Activated CD8-positive, alpha-beta memory T cell treated with anti-CD3 and anti-CD28 coated beads for 4 hours (primary cell): ENCODE results near the gene C1orf56.
A peak's percentile ranks its signal among the peaks of the same experiment; 100 is the strongest.

Source experiments
- DNase-seq, 2 donors: peaks; one replicate each; pipeline ENCODE4 v3.0.0-alpha.2; 2020; ENCODE audit warnings: low read depth in 2 of 2

C1orf56 gene

DNA sequence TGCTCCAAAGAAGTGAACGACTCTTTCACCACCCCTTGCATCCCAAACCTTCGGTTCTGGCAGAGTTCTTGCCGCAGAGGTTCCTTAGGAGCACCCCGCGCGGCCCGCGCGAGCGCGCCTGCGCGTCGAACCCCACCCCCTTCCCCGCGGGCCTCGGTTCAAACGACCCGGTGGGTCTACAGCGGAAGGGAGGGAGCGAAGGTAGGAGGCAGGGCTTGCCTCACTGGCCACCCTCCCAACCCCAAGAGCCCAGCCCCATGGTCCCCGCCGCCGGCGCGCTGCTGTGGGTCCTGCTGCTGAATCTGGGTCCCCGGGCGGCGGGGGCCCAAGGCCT lies at the start of gene C1orf56:
C1orf56 (plus strand) TSS at position 161 of the 334 bp plus-strand sequence; CDS start at position 258, 97 bp downstream.
- peak in 1 of 2 donors; percentile 45 for DNase-seq

GRCh38 chr1:150997949-150998348 lies 49.6 kb upstream of the C1orf56 start:
- no peak for DNase-seq

- DNase-seq, result no peak
These were observed 48.4 kb upstream of the C1orf56 start for GRCh38 chr1:150999051-150999674.

DNA sequence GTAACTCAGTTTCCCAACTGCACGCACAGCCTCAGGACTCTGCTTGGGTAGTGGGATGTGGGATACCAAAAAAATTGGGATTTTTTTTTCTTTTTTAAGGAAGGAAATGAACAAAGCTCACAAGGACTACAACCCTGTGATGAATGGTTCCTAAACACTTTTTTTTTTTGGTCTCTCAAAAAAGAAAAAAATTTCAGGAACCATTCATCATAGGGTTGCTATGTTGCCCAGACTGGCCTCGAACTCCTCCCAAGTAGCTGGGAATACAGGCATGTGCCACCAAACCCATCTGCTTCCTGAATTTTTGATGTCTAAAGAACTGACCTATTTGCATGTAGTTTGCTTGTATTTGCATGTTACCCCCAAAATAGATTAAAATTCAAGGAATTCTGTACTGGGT lies 47.6 kb upstream of the C1orf56 start:
- no peak for DNase-seq

- no peak for DNase-seq
These were observed 47.1 kb upstream of the C1orf56 start for GRCh38 chr1:151000408-151000807.

DNA sequence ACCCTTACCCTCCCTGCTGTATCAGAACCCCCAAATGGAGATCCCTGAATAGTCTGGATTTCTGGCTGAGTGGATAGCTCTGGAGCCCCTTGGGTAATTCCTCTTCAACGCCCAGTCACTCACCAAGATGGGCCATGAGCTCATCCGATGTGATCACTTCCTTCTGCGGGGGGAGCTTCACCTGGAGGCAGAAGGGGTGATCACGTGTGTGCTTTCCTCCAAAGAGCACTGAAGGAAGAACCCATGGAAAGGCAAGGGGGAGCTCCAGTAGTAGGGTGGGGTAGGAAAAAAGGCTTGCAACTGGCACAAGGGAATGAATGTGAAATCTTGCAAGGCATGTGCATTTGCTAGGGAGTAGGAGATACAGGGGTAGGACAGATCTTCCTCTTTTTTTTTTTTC lies 45.9 kb upstream of the C1orf56 start:
- no peak for DNase-seq

DNA sequence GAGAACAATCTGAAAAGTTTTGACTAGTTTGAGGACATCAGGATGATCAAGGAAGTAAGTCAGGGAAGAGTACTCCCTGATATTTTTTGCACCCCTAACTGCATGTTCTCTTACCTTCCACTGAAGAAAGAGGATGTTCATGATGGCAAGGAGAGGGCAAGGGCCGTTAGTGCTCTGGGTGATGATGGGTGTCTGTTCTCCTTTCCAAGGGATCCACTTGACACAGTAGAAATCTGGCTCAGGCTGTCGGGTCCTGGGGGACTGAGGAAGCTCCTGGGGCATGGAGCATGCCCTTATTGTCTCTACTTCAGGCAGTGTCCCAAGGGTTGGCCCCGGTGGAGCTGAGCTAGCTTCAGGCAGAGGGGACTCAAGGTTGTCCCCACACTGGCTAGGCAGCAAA lies 45.5 kb upstream of the C1orf56 start:
- no peak for DNase-seq

DNA sequence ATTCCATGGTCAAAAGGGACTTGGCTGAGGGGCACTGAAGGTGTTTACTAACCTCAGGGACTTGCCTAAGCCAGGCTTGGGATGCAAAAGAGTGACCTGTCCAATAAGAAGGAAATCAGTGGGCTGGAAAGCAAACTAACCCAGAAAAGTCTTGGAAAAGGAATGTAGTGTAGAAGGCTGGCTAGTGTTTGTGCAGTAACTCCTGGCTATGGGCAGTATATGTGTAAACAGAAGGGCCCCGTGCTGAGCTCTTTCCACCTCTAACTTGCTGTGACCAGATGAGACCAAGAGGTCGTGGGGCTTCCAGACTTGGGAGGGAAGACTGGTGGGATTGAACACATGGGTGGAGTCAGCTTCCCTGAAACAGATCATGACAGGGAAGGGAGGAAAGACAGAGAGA lies 44.9 kb upstream of the C1orf56 start:
- no peak for DNase-seq

GRCh38 chr1:151003180-151003579 lies 44.4 kb upstream of the C1orf56 start:
- DNase-seq, result no peak

DNA sequence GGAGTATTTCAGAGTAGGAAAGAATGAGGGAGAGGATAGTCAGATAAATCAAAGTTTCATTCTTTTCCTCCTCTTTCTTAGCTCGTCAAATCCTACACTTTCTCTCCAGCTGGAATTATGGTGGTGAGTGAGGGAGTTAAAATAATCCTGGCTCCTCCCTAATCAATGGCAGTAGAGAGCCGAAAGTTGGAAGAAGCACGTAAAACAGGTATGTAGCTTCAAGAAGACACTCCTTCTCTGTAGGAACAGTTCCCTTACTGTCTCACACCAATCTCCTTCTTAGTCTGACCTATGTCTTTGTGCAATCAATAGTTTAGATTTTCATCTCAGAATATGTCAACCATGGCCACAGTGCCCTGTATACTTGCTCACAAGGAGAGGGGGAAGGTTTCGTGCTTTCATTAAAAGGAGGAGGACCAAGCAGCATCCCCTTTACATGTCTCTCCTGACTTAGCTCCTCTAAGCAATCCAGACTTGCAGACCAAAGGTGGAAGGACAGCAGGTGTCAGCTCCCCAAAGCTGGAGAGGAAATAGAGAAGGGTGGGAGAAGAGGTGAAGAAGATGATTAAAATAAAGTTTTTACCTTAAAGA lies 41.7 kb upstream of the C1orf56 start:
- DNase-seq, result no peak

- DNase-seq, result no peak
These were observed 41.1 kb upstream of the C1orf56 start, which contains the start of gene MINDY1 for GRCh38 chr1:151006327-151007052. TSS of gene MINDY1 (minus strand) at chr1:151006902. CDS start at chr1:151002617, 4,285 bp downstream.

- DNase-seq, result no peak
These were observed 39.7 kb upstream of the C1orf56 start for GRCh38 chr1:151007853-151008243.

DNA sequence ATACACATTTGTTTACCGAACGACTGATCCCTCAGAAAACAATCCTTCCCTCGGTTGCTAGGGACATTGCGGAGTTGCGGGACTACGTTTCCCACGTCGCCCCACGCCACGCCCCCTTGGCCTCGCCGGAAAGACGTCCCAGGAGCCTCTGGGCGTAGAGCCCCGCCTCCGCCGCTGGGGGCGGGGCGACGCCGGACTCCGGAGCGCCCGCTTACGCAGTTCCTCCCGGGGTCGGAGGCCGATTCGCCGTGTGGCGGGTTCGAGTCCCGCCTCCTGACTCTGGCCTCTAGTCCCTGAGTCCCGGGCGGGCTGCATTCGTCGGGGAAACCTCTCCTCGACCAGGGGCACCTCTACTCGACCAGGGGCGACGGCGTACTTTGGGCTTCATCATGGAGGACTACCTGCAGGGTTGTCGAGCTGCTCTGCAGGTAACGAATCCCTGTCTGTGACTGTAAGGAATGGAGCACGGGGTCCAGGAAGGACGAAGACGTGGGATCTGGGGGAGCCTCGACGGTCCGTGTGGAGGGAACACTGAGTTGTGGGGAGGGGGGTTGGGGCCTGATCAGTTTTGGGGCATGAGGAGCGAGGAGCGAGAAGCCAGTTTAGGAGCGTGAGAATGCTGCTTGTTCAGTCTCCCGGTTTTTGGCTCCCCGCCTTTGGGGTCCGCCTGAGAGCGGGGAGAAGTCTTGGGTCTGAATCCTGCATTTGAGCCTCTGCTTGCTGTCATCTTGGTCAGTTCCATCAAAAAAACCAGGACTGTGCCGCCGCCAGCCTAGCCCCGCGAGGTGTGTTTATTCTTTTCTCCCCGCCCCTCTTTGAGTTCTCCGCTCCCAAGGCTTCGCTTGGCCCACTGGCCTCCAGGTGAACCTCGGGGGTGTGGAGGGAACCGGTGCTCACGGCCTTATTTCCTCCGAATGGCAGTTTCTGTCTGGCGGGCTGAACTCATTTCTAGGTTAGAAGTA lies 39.0 kb upstream of the C1orf56 start, which contains the start of gene PRUNE1:
PRUNE1 (plus strand) TSS at position 206 of the 962 bp plus-strand sequence; CDS start at position 390, 184 bp downstream.
- peak; percentile 88 to 89 for DNase-seq

DNA sequence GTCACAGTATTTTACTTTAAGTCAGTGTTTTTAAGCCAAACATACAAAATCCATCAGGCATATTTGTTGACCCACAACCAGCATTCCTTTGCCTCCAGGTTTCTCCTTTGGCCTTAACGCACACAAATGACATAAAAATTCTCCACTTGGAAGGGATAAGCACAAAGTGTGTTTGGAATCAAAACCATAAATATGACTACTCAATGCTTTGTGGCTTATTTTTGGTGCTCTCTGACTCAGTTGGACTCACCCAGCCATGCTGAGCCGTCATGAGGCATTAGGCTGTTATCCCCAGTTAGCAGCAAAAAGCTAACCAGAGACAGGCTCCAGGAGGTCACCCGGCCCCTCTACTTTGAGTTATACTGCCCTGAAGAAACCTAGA lies 38.4 kb upstream of the C1orf56 start:
- DNase-seq, result no peak

DNA sequence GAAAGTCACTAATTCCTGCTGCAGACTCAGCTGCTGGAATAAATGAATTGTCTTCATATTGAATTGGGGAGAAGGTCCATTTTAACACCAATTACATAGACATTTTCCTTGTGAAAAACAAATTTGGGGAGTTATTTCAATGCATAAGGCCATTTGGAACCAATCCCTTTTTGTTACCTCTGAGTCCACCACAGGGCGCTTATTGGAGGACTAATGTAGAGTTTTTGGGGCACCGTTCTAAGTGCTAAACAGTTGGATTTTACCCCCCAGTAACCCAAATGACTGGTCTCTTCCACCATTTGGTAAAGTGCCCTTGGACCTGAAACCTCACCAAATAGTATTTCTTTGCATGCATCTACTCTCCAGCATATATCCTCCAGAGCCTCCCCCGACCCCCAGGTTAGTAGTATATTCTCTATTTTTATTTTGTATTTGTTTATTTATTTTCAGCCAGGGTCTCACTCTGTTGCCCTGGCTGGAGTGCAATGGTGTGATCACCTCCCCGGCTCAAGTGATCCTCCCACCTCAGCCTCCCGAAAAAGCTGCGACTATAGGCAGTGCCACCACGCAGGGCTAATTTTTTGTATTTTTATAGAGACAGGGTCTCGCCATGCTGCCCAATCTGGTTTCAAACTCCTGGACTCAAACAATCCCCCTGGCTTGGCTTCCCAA lies 37.7 kb upstream of the C1orf56 start:
- no peak for DNase-seq

GRCh38 chr1:151010346-151010726 lies 37.2 kb upstream of the C1orf56 start:
- no peak for DNase-seq

DNA sequence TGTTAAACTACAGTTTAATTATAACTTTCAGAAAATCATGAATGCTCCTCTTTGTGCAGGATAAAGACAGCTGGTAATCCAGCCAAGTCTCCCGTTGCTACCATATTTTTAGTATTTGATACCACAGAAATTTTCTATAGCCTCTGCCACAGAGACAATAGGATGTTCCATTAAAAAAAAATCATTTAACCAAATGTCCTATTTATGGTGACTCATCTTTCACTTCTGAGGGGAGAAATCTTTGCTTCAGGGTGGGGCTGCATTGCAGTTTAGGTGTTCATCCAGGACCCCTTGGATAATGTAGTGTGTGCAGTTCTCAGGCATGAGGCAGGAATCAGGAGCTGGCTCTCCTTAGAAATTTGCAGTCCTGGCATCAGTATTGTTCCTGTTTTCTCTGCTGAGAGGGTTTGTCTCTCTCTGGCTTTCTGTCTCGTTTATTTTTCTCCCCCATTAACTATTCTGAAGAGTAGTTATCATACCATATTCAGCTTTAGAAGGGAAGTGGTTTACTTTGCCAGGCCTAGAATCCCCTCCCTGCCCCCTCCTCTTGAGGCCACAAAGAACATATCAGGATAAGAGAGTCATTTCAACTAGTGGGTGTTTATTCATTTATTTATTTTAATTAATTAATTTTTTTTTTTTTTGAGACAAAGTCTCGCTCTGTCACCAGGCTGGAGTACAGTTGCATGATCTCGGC lies 36.2 kb upstream of the C1orf56 start:
- DNase-seq, result no peak

GRCh38 chr1:151012684-151013471 lies 34.7 kb upstream of the C1orf56 start:
- no peak for DNase-seq

GRCh38 chr1:151013518-151013917 lies 34.0 kb upstream of the C1orf56 start:
- DNase-seq, result no peak
